RKO (cell line): ENCODE results near the gene ELF5.

Experiments used
- DNase-seq: peaks from one replicate; pipeline ENCODE4 v3.0.0-alpha.2; 2016; ENCODE audit warnings: low spot score

The ELF5 gene

DNA sequence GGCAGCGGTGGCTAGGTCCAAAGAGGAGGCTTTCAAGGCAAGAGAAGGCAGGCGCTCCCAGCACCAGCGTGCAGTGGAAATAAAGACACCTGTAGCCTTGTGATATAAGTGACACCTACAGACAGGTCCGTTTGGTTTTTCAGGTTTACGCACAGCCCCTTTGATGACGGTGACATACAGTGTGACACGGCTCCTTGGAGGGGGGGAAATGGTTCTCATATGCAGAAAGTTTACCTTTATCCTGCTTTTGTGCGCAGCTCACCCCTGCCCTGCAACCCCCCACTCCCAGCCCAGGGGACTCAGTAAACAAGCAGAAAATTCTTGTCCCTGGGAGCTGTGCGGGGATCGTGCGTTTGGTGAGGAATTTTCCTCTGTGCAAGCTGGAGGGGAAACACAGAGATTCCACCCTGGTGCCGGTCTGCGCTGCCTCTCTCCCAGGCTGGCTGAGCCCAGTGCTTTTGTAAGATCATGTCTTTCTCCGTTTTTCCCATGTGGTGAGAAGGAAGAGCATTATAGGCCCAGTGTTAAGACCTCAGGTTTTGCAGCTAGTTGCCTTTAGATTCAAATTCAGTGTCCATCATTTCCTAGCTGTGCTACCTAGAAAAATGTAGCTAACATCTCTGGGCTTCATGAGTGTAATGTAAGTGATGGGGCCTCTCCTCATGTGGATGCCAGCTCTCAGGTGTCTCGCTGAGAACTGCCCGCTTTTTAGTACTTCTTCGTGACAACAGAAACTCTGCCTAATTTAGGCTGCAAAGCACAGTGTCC is at the start of gene ELF5:
Gene ELF5 (minus strand): TSS at position 113 of the 768 bp plus-strand sequence. CDS start 8,045 bp downstream, outside the sequence.
- DNase-seq = no peak

DNA sequence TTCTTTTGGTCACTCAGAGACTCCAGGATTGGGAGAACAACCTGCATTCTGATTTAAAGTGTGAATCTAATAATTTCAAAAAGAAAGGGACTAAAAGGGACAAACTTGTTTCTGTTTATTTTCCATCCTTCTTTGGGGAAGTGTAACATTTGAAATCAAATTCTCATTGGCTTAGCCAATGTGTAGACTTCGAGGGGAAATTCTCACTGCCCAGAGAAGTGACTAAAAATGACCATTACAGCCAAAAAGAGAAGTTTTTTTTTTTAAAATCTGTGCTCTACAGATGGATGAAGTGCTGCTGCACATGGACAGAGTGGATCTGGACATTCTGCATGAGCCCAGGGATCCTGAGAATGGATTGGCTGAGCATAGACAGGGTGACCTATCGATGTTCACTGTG is 49.4 kb upstream of the ELF5 start:
- no peak for DNase-seq

DNA sequence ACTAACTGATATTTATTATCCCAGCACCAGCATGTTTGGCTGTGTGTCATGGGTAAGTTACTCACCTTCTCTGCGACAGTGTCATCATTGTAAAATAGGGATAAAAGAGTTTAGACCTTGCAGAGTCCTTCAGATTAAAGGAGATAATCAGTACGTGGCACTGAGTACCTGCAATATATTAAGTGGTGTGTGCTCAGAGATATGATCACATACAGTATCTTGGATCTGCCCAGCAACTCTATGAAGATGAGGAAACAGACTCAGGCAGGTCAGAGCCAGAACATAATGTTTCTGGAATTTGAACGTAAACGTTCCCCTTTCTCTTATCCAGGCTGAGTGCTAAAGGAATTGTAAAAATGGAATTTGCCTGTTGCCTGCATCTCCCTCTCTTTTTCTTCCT is 46.9 kb upstream of the ELF5 start:
- no peak for DNase-seq

DNA sequence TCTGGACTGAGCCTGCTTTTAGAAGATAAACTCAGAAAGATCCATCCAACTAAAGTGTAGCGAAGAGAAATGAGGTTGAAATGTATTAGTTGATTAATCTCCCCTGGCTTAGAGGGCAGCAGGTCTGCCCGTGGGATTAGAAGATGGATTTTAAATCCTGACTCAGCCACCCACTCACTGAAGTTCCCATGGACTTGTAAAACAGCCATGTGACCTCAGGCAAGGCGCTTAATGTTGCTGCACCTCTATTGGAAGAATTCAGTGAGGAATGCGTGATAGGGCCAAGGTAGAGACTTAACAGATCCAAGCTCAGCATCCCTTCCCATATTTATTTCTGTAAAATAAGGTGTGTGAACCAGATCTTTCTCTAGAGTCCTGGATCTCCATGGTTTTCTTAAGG is 45.1 kb upstream of the ELF5 start:
- no peak for DNase-seq

DNA sequence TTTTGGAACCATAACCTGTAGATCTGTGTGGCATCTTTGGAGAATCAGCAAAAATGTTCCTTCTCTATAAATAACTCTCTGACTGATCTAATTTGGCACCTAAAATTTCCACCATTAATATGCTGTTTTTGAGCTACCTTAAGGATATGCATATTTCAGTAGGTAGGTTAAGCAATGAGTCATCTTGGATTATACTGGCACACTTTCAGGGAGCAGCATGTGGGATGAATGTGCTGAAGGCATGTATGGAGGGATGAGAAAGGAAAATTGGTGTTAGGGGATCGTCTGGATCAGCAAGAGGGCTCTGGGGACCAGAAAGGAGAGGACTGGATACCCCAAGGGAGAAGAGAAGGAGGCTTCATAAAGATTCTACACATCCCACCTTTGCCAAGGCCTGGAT is 44.6 kb upstream of the ELF5 start:
- no peak for DNase-seq

DNA sequence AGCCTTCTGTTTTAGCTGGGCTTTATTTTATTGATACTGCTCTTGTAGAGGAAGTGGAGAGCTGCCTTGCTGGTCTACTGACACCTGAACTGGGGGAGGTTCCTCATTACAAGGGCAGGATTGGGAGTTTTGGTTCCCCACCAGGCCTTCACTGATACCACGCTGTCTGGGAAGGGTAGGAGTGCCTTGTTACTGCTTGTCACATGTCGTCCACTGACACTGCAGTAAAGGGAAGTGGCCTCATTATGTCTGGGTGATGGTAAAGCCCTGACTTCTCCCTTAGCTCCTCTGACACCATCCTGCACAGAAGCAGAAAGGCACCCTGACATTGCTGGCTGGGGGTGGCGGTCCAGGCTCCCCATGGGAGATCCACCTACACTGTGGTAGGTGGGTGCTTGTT is 38.7 kb upstream of the ELF5 start:
- DNase-seq = no peak

DNA sequence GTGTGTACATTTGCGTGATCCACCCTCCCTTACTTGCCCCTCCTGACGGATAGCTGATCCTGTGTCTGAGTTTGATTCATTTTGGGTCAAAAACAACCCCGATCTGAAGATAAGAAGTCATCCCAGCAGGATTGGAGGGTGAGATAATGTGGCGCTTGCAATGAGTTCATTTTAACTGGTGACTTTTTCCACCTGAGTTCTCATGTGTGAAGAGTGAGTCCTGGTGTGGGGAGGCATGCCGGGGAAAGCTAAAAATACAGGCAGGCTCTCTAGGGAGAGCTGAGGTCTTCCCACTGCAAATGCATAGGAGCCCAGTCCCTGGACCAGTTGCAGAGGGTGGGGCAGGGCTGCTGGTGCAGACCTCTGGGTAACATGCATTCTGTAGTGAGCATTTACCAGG is 35.7 kb upstream of the ELF5 start:
- DNase-seq = no peak

DNA sequence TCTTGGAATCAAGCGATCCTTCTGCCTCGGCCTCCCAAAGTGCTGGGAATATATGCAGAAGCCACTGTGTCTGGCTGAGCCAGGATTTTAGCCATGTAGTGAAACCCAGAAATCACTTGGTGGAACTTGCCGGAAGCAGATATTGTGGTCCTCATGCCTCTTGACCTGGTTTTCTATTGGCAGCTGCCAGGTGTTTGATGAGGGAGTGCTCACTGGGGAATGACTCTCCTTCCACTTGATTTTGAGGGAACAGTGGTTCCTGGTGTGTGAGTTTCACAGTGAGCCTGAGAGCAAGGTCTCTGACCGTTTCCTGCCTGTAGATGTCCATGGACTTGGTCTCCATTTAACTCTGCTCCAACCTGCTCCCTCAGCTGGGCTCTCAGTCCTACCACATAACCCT is 34.7 kb upstream of the ELF5 start:
- DNase-seq = no peak

DNA sequence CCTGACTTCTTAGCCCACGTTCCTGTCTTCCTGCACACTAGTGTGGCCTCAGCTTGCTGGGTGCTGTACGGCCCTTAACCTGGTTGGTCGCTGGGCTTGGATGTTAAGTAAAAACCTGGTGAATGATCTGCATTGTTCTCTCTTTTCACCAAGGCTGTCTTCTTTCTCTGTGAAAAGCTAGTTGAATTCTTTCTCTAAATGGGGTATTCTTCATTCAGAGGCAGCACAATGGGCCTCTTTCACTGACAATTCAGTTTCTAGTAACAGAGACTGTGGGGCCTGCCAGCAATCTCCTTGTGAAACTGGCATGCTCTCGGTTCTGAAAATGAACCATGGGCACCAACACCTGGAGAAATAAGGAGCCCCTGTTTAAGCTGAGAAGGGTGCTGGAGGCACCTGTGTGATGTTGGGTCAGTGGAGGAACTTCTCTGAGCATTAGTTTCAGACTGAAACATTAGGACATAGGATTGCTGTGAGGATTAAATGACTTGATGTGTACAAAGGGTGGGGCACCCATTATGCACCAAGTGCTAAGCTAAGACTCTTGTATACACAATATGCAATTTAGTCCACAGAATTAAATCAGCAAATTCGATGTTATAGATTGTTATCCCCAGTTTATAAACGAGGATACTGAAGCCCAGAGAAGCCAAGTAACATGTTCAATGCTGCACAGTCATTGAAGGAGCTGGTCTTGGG is 33.1 kb upstream of the ELF5 start:
- no peak for DNase-seq

DNA sequence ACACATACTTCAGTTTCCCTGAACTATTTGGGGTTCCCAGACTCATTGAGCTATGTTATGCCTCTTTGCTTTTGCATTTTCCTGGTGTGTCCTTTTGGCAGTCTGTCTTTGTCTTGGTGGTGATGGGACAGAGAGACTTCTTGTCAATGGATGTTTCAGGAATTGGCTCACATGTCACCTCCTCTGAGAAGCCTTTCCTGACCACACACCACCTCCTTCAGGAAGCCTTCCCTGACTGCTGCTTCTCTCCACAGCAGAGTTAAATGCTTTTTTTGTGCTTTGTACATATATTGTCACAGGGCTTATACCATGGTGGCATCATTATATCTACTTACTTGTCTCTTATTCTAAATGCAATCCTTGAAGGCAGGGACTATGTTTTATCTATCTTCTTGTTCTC is 28.5 kb upstream of the ELF5 start:
- DNase-seq = no peak

DNA sequence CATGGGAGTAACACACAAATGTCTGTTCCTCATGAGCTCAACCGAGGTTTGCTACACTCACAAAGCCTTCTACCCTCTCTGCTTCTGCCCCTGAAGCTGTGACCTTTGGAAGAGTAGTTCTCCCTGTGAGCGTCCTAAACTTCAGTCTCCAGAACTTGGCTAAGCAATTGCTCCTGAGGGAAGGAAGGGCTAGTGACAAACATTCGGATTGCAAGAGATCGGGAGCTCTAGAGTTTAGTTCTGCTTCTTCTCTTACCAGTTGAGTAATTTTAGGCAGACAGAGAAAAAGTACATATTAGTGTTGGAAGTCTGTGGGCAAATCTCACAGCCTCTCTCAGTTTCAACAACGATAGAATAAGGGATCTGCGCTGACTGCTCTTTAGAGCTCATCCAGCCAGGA is 27.3 kb upstream of the ELF5 start:
- no peak for DNase-seq

DNA sequence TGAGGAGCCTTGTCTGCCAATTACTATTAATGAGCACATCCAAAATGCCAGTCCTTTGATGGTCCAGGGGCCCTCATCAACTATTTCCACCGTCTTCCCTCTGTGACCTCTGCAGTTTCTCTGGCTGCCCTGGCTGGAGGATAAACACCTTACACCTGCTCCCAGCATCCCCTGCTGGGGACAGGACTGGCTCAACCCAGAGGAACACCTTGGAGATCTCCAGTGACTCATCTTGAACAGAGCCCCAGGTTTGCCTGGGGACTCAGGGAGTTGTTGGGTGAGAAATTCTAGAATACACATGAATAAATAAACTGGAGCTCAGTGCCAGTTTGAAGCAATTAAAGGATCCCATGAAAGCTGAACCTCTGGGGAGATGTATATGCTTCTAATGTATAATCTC is 24.0 kb upstream of the ELF5 start:
- no peak for DNase-seq

DNA sequence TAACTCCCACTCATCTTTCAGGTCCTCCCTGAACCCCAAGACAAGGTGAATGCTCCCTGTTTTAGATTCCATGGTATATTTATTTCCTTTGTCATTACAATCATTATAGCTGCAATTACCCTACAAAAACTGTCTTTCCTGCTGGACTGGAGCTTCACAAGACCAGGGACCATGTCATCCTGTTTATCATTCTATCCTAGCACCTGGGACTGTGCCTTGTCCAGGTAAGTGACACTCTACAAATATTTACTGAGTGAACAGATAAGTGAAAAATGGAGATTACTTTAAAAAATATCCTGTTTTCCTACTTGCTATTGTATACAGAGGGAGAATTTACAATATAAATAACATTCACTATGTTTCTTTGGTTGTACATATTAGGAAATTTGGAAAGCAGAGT is 22.5 kb upstream of the ELF5 start:
- no peak for DNase-seq

DNA sequence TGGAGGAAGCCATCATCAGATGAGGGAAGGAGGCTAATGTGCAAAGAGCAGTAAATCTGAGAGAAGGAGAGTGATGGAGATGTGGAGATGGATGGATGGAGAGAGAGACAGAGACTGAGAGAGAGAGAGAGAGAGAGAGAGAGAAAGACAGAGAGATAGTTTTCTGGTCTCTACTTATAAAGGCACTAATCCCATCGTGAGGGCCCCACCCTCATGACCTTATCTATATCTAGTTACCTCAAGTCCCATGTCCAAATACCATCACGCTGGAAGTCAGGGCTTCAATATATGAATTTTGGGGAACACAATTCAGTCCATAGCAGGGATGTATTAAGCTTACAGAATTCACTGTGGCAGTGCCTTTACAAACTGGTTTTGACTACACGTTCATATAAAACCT is 21.2 kb upstream of the ELF5 start:
- no peak for DNase-seq

DNA sequence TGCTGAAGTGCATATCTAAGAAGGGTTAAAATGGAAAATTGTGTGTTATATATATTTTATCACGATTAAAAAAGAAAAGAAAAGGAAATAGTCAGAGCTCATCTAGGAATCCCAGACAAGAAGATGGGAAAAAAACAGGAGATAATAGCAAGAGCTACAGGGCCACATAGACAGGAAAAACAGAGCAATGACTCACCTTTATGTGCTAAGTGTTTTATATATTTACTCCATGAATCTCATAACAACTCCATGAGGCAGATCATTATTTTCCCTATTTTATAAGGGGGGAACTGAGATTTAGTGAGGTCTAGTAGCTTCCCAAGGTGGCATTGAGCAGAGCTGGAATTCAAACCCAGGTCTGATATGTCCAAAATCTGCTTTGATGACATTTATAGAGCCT is 18.1 kb upstream of the ELF5 start:
- no peak for DNase-seq

DNA sequence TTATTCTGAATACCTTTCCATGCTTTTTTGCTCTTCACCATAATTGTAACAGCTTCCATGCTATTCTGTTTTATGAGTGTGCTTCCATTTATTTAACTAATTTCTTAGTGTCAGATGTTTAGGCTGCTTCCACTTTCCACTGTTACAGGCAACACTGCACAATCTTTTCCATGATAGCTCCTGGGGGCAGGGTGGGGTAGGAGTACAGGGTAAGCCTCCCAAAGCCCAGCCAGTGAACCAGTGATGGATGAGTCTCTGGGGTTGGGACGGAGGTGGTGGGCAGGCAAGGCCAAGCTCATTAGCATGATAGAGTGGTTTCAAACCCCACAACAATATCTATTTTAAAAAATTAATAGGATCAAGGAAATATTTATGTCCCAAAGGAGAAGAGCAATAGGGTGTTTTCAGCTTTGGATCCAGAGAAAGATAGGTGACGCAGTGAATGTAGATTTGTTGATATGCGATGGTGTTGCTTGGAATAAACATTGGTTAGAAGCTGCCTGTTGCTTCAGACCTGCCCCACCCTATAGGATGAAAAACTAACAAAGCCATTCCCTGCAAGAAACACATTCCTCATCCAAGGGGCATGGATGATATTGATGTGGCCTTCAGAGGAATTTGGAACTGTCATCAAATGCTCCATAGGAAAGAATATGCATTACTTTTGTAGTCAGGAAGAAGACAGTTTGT is 17.1 kb upstream of the ELF5 start:
- no peak for DNase-seq

DNA sequence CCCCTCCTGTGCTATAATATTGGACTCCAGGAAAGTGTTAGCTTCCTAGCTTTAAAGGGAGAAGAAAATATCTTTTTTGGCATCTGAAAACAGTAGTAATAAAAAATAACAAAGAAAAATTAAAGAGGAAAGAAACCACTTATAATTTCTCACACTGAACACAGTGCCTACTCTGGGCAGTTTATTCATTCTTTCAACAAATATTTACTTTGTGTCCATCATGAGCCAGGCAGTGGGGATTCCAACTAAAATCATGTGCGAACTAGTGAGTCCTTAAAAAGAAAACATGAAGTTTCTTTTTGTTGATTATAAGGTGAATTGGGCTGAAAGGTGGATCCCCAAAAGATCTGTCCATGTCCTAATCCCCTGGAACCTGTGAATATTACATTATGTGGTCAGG is 16.0 kb upstream of the ELF5 start:
- DNase-seq = no peak

DNA sequence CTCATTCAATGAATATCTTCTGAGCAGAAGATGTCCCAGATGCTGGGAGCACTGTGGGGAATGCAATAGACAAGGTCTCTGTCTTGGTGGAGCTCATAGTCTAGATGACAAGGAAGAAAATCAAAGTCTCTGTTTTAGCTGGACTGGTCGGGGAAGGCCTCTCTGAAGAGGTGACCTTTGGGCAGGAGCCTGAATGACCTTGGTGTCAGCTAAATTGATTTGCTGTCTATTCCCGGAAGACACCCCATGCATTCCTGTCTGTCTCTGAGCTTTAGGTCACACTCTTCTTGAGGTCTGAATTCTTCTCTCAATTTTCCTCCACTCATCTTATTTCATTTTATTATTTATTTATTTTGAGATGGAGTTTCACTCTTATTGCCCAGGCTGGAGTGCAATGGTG is 14.5 kb upstream of the ELF5 start:
- DNase-seq = no peak

DNA sequence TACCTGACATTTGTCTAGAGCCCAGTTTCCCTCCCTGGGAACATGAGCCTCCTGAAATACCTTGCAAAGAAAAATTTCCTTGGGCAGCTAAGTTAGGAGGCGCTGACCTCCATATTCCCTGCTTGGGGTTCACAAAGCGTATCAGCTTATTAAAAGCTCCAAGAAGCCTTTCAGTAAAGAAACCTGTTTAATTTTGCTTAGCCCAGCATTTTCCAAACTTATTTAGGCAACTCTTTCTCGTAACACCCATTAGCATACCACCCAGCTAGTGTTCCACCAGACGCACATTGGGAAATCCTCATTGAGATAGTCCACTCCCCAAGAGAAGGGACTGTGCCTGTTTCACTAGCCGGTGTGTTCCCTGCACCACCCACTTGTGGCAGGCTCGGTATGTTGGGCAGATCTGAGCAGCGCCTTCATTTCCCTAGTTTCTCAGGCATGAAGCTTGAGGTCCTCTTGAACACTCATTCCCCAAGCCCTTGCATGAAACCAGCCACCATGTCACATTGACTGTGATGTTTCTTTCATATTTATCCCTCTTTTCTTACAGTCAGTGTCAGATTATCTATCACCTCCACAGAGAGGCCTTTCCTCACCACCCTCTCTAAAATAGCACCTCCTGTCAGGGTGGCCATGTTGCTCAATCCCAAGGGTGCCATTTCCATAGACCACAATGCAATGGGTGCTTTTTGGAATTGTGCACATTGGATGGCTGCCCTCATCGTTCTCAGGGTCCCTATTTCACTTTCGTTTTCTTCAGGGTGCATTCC is 12.5 kb upstream of the ELF5 start:
- DNase-seq = no peak

DNA sequence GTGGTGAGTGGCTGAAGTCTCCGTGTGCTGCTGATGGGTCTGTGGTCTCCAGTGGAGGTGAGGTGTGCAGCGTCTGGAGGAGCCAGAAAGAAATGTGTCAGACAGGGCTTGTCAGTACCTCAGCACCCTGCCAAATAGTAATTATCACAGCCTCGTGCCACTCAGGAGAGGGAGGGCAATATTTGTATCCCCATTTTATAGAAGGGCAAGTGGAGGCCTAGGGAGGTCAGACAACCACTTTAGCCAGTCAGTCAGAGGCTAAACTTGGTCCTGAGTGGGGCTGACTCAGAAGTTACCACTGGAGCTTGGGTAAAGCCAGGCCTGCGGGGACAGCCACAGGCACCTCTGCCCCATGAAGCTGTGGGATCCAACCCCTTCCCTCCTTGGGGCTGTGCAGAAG is 11.5 kb upstream of the ELF5 start:
- DNase-seq = no peak

DNA sequence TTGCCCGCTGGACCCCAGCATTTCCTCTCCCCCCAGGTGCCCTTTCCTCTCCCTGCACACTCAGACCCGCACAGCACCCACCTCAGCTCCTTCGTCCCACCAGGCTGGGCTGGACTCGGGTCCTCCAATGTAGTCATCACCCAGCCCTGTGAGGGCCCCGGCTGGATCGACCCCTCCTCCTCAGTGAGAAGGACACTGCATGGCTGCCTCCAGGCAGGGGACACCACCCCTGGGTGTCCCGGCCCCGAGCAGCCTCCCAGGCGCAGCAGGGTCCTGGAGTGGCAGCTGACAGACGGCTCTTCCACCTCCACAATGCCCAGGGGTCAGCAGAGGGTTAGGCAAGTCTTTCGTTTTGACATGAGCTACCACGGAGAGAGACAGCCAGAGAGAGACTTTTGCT is 11.1 kb upstream of the ELF5 start:
- no peak for DNase-seq

DNA sequence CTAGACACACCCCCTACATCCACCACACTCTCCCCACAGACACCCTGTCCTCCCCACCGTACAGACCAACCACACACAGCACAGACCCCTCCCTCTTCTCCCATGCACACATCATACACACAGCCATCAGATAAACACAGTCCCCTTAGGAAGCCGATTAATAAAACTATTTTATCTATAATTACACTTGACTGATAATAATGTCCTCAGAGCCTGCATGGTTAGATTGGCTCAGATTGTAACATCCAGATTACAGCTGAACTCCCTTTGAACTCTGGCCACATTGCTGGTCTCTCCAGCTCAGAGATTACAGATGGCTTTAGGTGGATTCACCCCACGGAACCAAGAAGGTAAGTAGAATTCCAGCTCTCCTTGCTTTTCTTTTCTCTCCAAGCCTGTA is 9.5 kb upstream of the ELF5 start:
- no peak for DNase-seq

DNA sequence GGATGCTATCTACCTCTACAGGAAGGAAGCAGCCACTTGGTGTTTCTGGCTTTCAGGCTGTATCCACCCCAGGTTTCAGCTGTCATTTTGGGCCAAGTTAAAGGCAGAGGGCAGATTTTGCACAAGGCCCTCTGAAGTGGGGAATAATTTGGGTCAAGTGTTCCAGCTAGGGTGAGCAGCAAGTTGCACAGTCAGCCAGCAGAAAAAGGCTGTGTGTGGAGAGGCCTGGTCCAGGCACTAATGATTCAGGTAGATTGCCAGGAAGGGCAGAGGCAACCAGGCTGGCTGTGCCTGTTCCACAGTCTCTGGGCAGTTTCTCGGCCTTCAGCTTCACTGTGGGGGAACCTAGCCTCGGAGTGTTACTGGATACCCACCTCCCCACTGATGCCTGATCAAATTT is 8.6 kb upstream of the ELF5 start:
- DNase-seq = no peak
